Suprapubic skin (tissue), 4 donors: ENCODE results near the gene FOXO3. TPM values are rescaled to one million over a fixed set of nuclear protein-coding genes. Genes with fewer than 3 reads are reported as not detected.
A peak's percentile ranks its signal among the peaks of the same experiment; 100 is the strongest.

Source experiments
- DNase-seq, 2 donors: peaks; one replicate each; pipeline ENCODE4 v3.0.0-alpha.2; 2019; ENCODE audit warnings: low spot score in 2 of 2
- H3K27ac ChIP-seq: fragments of 200-600 bp; sonication (generic); one replicate; pipeline ENCODE4 v1.5.1; 2019
- H3K27me3 ChIP-seq: fragments of 200-600 bp; sonication (generic); one replicate; pipeline ENCODE4 v1.5.1; 2019
- H3K36me3 ChIP-seq: fragments of 200-600 bp; sonication (generic); one replicate; pipeline ENCODE4 v1.5.1; 2019
- H3K4me1 ChIP-seq: fragments of 200-600 bp; sonication (generic); one replicate; pipeline ENCODE4 v1.5.1; 2019
- H3K4me3 ChIP-seq: fragments of 200-600 bp; sonication (generic); one replicate; pipeline ENCODE4 v1.5.1; 2019; ENCODE audit warnings: mild to moderate bottlenecking
- H3K9me3 ChIP-seq: fragments of 200-600 bp; sonication (generic); one replicate; pipeline ENCODE4 v1.5.1; 2019
- CTCF ChIP-seq, 2 donors: fragments of 200-600 bp in 1 of 2; fragments of 450-650 bp in 1 of 2; sonication (generic) in 1 of 2; IDR thresholded peaks; one replicate each; pipeline ENCODE4 v1.5.1; 2016 to 2019; ENCODE audit warnings: antibody characterized with exemption in 2 of 2, mild to moderate bottlenecking in 1 of 2, moderate library complexity in 1 of 2
- EP300 ChIP-seq: sonication (generic); formaldehyde crosslinking; IDR thresholded peaks from one replicate; pipeline ENCODE4 v1.6.1; 2017; ENCODE audit warnings: antibody characterized with exemption
- POLR2A ChIP-seq, 2 donors: fragments of 450-650 bp; IDR thresholded peaks; one replicate each; pipeline ENCODE4 v1.6.1; 2017; ENCODE audit warnings: antibody characterized with exemption in 2 of 2, mild to moderate bottlenecking in 2 of 2, moderate library complexity in 2 of 2
- POLR2AphosphoS5 ChIP-seq, 3 donors: sonication (generic); formaldehyde crosslinking; IDR thresholded peaks; one replicate each; pipeline ENCODE4 v1.6.1; 2017; ENCODE audit warnings: antibody characterized with exemption in 3 of 3
- WGBS: methylation state at CpG from one replicate; pipeline ENCODE4 v1.1.5; 2018; 5-methylcytosine and 5-hydroxymethylcytosine counted together
- total RNA-seq, 4 donors: library from RNA; depleted of rRNA; stranded (reverse); fragments of >200 nt; gene quantifications; one replicate each; pipeline ENCODE4 v1.1.0, GENCODE V29; 2016

Gene FOXO3
- total RNA-seq = 100 to 1,000 TPM; 103 to 141 (median 121) TPM

GRCh38 chr6:108560463-108561308, at the start of gene FOXO3:
TSS of gene FOXO3 (plus strand) at chr6:108560917. CDS start at chr6:108561209, 292 bp downstream.
- peak; percentile 94 for DNase-seq
- Histone ChIP-seq H3K36me3 (no peaks in the 10 kb centered on the region), H3K4me1 (peaks cover 57% of the 10 kb centered on the region), H3K27ac (peak within 1 kb of the TSS; percentile 99), H3K27me3 (no peaks in the 10 kb centered on the region), H3K9me3 (no peaks in the 10 kb centered on the region), H3K4me3 (peak within 1 kb of the TSS; percentile 89)
- TF ChIP-seq EP300 (no peak), POLR2AphosphoS5 (IDR thresholded peaks at IDR 0.05) (peak in 2 of 3 donors; percentile 18 to 47), POLR2A (IDR thresholded peaks at IDR 0.05) (peak; percentile 41 to 87)
- WGBS = 0% methylated on average over 12 of the region's 110 CpGs

- Histone ChIP-seq H3K36me3 (peaks cover 7% of the 10 kb centered on the region), H3K27me3 (no peaks in the 10 kb centered on the region), H3K4me1 (no peaks in the 10 kb centered on the region), H3K9me3 (no peaks in the 10 kb centered on the region), H3K4me3 (no peak overlapping the region), H3K27ac (no peak overlapping the region)
- 78% methylated on average over 5 of the region's 5 CpGs for WGBS
- DNase-seq = no peak
- peak in 1 of 2 donors; percentile 13 for TF ChIP-seq CTCF (IDR thresholded peaks at IDR 0.05)
- TF ChIP-seq POLR2AphosphoS5 (IDR thresholded peaks at IDR 0.05) = no peak
Observed at GRCh38 chr6:108518714-108519576, 41.8 kb upstream of the FOXO3 start.

- WGBS = 92% methylated on average over 1 of the region's 1 CpG
- Histone ChIP-seq H3K4me3 (no peak overlapping the region), H3K27me3 (no peaks in the 10 kb centered on the region), H3K27ac (no peak overlapping the region), H3K9me3 (no peaks in the 10 kb centered on the region), H3K4me1 (no peaks in the 10 kb centered on the region), H3K36me3 (peaks cover 7% of the 10 kb centered on the region)
- TF ChIP-seq CTCF (IDR thresholded peaks at IDR 0.05) (no peak), POLR2A (IDR thresholded peaks at IDR 0.05) (no peak), EP300 (no peak), POLR2AphosphoS5 (IDR thresholded peaks at IDR 0.05) (no peak)
- DNase-seq = no peak
Observed at GRCh38 chr6:108521616-108522107, 39.1 kb upstream of the FOXO3 start.

- no peak for DNase-seq
- Histone ChIP-seq H3K27ac (no peak overlapping the region), H3K36me3 (peaks cover 7% of the 10 kb centered on the region), H3K4me3 (no peak overlapping the region), H3K4me1 (no peaks in the 10 kb centered on the region), H3K9me3 (no peaks in the 10 kb centered on the region), H3K27me3 (no peaks in the 10 kb centered on the region)
- WGBS = 91% methylated on average over 2 of the region's 2 CpGs
- TF ChIP-seq POLR2A (IDR thresholded peaks at IDR 0.05) = no peak
- TF ChIP-seq EP300 = no peak
- no peak for TF ChIP-seq CTCF (IDR thresholded peaks at IDR 0.05)
- no peak for TF ChIP-seq POLR2AphosphoS5 (IDR thresholded peaks at IDR 0.05)
Observed at GRCh38 chr6:108523697-108524096, 37.0 kb upstream of the FOXO3 start.

- H3K27me3 ChIP-seq = no peaks in the 10 kb centered on the region
- no peaks in the 10 kb centered on the region for H3K4me1 ChIP-seq
- H3K4me3 ChIP-seq = no peak overlapping the region
- H3K27ac ChIP-seq = no peak overlapping the region
- no peak for DNase-seq
- H3K9me3 ChIP-seq = no peaks in the 10 kb centered on the region
- TF ChIP-seq CTCF (IDR thresholded peaks at IDR 0.05) (no peak), POLR2A (IDR thresholded peaks at IDR 0.05) (no peak), POLR2AphosphoS5 (IDR thresholded peaks at IDR 0.05) (no peak), EP300 (no peak)
- WGBS = 85% methylated on average over 5 of the region's 5 CpGs
- peaks cover 7% of the 10 kb centered on the region for H3K36me3 ChIP-seq
Observed at GRCh38 chr6:108524528-108525248, 36.0 kb upstream of the FOXO3 start.
